ENCODE results near the gene BNC2. TPM values are rescaled to one million over a fixed set of nuclear protein-coding genes. Genes with fewer than 3 reads are reported as not detected.

The BNC2 gene
- polyA plus RNA-seq, 1 donor: 4.6 TPM

GRCh38 chr9:16715404-16715803, 155.1 kb downstream of the BNC2 start:
- DNase-seq (ENCODE audit: low read depth): no peak

- DNase-seq (ENCODE audit: low read depth): no peak
Measured at GRCh38 chr9:16712787-16713186, 157.7 kb downstream of the BNC2 start.

GRCh38 chr9:16710888-16711287, 159.6 kb downstream of the BNC2 start:
- no peak for DNase-seq (ENCODE audit: low read depth)

GRCh38 chr9:16709924-16710323, 160.5 kb downstream of the BNC2 start:
- no peak for DNase-seq (ENCODE audit: low read depth)

GRCh38 chr9:16708656-16709435, 161.6 kb downstream of the BNC2 start:
- DNase-seq (ENCODE audit: low read depth): no peak

GRCh38 chr9:16705111-16705604, 165.3 kb downstream of the BNC2 start:
- DNase-seq (ENCODE audit: low read depth): no peak

- no peak for DNase-seq (ENCODE audit: low read depth)
Measured at GRCh38 chr9:16704116-16705110, 166.1 kb downstream of the BNC2 start.

GRCh38 chr9:16701347-16701746, 169.1 kb downstream of the BNC2 start:
- no peak for DNase-seq (ENCODE audit: low read depth)

GRCh38 chr9:16693616-16694015, 176.9 kb downstream of the BNC2 start:
- DNase-seq (ENCODE audit: low read depth): no peak

- DNase-seq (ENCODE audit: low read depth): no peak
Measured at GRCh38 chr9:16690628-16691027, 179.8 kb downstream of the BNC2 start.

GRCh38 chr9:16690205-16690604, 180.3 kb downstream of the BNC2 start:
- DNase-seq (ENCODE audit: low read depth): no peak

- DNase-seq (ENCODE audit: low read depth): no peak
Measured at GRCh38 chr9:16689351-16689938, 181.0 kb downstream of the BNC2 start.

GRCh38 chr9:16688814-16689213, 181.7 kb downstream of the BNC2 start:
- DNase-seq (ENCODE audit: low read depth): no peak

- DNase-seq (ENCODE audit: low read depth): no peak
Measured at GRCh38 chr9:16687678-16688369, 182.6 kb downstream of the BNC2 start.

- no peak for DNase-seq (ENCODE audit: low read depth)
Measured at GRCh38 chr9:16683326-16683725, 187.1 kb downstream of the BNC2 start.

GRCh38 chr9:16682273-16682672, 188.2 kb downstream of the BNC2 start:
- no peak for DNase-seq (ENCODE audit: low read depth)

- no peak for DNase-seq (ENCODE audit: low read depth)
Measured at GRCh38 chr9:16681652-16681987, 188.8 kb downstream of the BNC2 start.

GRCh38 chr9:16680975-16681651, 189.4 kb downstream of the BNC2 start:
- peak; percentile 62 for DNase-seq (ENCODE audit: low read depth)

- no peak for DNase-seq (ENCODE audit: low read depth)
Measured at GRCh38 chr9:16680541-16680940, 189.9 kb downstream of the BNC2 start.

- DNase-seq (ENCODE audit: low read depth): no peak
Measured at GRCh38 chr9:16679327-16679821, 191.1 kb downstream of the BNC2 start.

GRCh38 chr9:16676519-16676918, 194.0 kb downstream of the BNC2 start:
- no peak for DNase-seq (ENCODE audit: low read depth)
